Left ventricle myocardium inferior (tissue), 1 donor: Measurements from ENCODE around the gene PLXNA2. TPM values are rescaled to one million over a fixed set of nuclear protein-coding genes. Genes with fewer than 3 reads are reported as not detected.

Experiments
- DNase-seq: peaks from one replicate; pipeline ENCODE4 v3.0.0-alpha.2; 2020
- H3K27ac ChIP-seq: fragments of 200-600 bp; replicated peaks from 2 replicates; pipeline ENCODE4 v1.8.0; 2021
- H3K27me3 ChIP-seq: fragments of 200-600 bp; 2 replicates; pipeline ENCODE4 v1.8.0; 2021; ENCODE audit warnings: low read depth
- H3K36me3 ChIP-seq: fragments of 200-600 bp; 2 replicates; pipeline ENCODE4 v1.8.0; 2021
- H3K4me1 ChIP-seq: fragments of 200-600 bp; 2 replicates; pipeline ENCODE4 v1.8.0; 2021
- H3K4me3 ChIP-seq: fragments of 200-600 bp; 2 replicates; pipeline ENCODE4 v1.8.0; 2021; ENCODE audit warnings: mild to moderate bottlenecking, moderate library complexity
- H3K9me3 ChIP-seq: fragments of 200-600 bp; replicated peaks from 2 replicates; pipeline ENCODE4 v1.8.0; 2021
- CTCF ChIP-seq: fragments of 200-600 bp; IDR thresholded peaks from 2 replicates; pipeline ENCODE4 v1.8.0; 2021; ENCODE audit warnings: antibody characterized with exemption, mild to moderate bottlenecking, borderline replicate concordance
- intact Hi-C: fragments of 100-400 bp; cut with micrococcal nuclease; formaldehyde crosslinking; loops from one replicate; pipeline ENCODE4 v1.11.0; 2022
- total RNA-seq: library from RNA; stranded (reverse); fragmentation: NEBNext Ultra II Directional; extraction: Animal tissue kit (Norgen Biotek cat#: 25700); gene quantifications from one replicate; pipeline ENCODE4 v1.2.1, GENCODE V29; 2021
- donor health status: DM: no; HTN: yes; CAD: no; lungs with severe emphysema.

PLXNA2 gene
- total RNA-seq, 1 donor from 2014 or later = 29.1 TPM

GRCh38 chr1:208237241-208237640 is 6.9 kb downstream of the PLXNA2 start:
- Histone ChIP-seq H3K27me3 (no peaks in the 10 kb centered on the region), H3K27ac (peak overlapping the region; percentile 95), H3K36me3 (no peaks in the 10 kb centered on the region), H3K9me3 (no peaks in the 10 kb centered on the region), H3K4me3 (no peak overlapping the region), H3K4me1 (peaks cover 99% of the 10 kb centered on the region)
- no peak for DNase-seq
- intact Hi-C loops = loop anchor here (5.0 kb wide), 1 partner anchor 105 kb away; no protein-coding TSS in a partner anchor
- TF ChIP-seq CTCF = no peak

- Histone ChIP-seq H3K4me1 (peaks cover 99% of the 10 kb centered on the region), H3K27me3 (no peaks in the 10 kb centered on the region), H3K27ac (peak overlapping the region; percentile 95), H3K36me3 (no peaks in the 10 kb centered on the region), H3K9me3 (no peaks in the 10 kb centered on the region), H3K4me3 (peak overlapping the region; percentile 30)
- no peak for TF ChIP-seq CTCF
- intact Hi-C loops = loop anchor here (5.0 kb wide), 1 partner anchor 104 kb away; no protein-coding TSS in a partner anchor
- peak; percentile 58 for DNase-seq
These were observed 8.0 kb downstream of the PLXNA2 start for GRCh38 chr1:208235982-208236761.

- DNase-seq = no peak
- Histone ChIP-seq H3K27ac (peak overlapping the region; percentile 95), H3K36me3 (no peaks in the 10 kb centered on the region), H3K27me3 (no peaks in the 10 kb centered on the region), H3K9me3 (no peaks in the 10 kb centered on the region), H3K4me3 (peak overlapping the region; percentile 30), H3K4me1 (peaks cover 98% of the 10 kb centered on the region)
- no peak for TF ChIP-seq CTCF
- intact Hi-C loops = loop anchor here (5.0 kb wide), 1 partner anchor 103 kb away; no protein-coding TSS in a partner anchor
These were observed 8.7 kb downstream of the PLXNA2 start for GRCh38 chr1:208235356-208235981.

- H3K27ac ChIP-seq = peak overlapping the region; percentile 53
- no peaks in the 10 kb centered on the region for H3K36me3 ChIP-seq
- H3K9me3 ChIP-seq = no peaks in the 10 kb centered on the region
- intact Hi-C loops = loop anchor here (5.0 kb wide), 1 partner anchor 102 kb away; no protein-coding TSS in a partner anchor
- no peak overlapping the region for H3K4me3 ChIP-seq
- TF ChIP-seq CTCF = no peak
- peaks cover 96% of the 10 kb centered on the region for H3K4me1 ChIP-seq
- no peak for DNase-seq
- no peaks in the 10 kb centered on the region for H3K27me3 ChIP-seq
These were observed 9.5 kb downstream of the PLXNA2 start for GRCh38 chr1:208234721-208235120.

GRCh38 chr1:208233978-208234377 is 10.2 kb downstream of the PLXNA2 start:
- intact Hi-C loops = no loop called here
- Histone ChIP-seq H3K9me3 (no peaks in the 10 kb centered on the region), H3K4me1 (peaks cover 96% of the 10 kb centered on the region), H3K4me3 (no peak overlapping the region), H3K36me3 (no peaks in the 10 kb centered on the region), H3K27ac (peak overlapping the region; percentile 53), H3K27me3 (no peaks in the 10 kb centered on the region)
- no peak for DNase-seq
- TF ChIP-seq CTCF = no peak
